HepG2 (cell line): ENCODE results near the gene SLC35F3. TPM values are rescaled to one million over a fixed set of nuclear protein-coding genes. Genes with fewer than 3 reads are reported as not detected.

ENCODE experiments used
- NCOA1 ChIP-seq: sonication (generic); formaldehyde crosslinking; IDR thresholded peaks from 2 replicates; pipeline ENCODE4 v1.9.0; 2021; ENCODE audit warnings: missing genetic modification reagents
- NCOA2 ChIP-seq: sonication (generic); formaldehyde crosslinking; IDR thresholded peaks from 2 replicates; pipeline ENCODE4 v1.8.0; 2022; ENCODE audit warnings: inconsistent platforms
- PAX8 ChIP-seq: sonication (generic); formaldehyde crosslinking; IDR thresholded peaks from 2 replicates; pipeline ENCODE4 v1.8.0; 2022; ENCODE audit warnings: mild to moderate bottlenecking, missing genetic modification reagents, borderline replicate concordance
- SIN3B ChIP-seq: fragments of 150-350 bp; IDR thresholded peaks from 2 replicates; pipeline ENCODE4 v1.6.1; 2014; ENCODE audit warnings: low read length
- ZNF546 ChIP-seq: sonication (generic); formaldehyde crosslinking; conservative IDR thresholded peaks from 2 replicates; pipeline ENCODE4 v1.8.1; 2023; ENCODE audit warnings: mild to moderate bottlenecking, missing genetic modification reagents
- polyA plus RNA-seq, 8 experiments: library from polyadenylated mRNA; depleted of rRNA in 3 of 8; stranded (reverse) in 7 of 8; unstranded in 1 of 8; fragments of >200 nt; fragmentation: Illumina TruSeq in 4 of 8; extraction: Trizol in 4 of 8; gene quantifications; 2 replicates each; pipeline versions ENCODE4 v1.2.1 to v1.2.3, GENCODE V29; 2011 to 2016; ENCODE audit warnings: low read depth in 4 of 8, missing spikeins in 1 of 8, mixed read lengths in 1 of 8; ENCODE audit not compliant: insufficient read depth in 1 of 8
- total RNA-seq, 5 experiments: library from RNA; depleted of rRNA; stranded (reverse); fragments of >200 nt; fragmentation: Illumina TruSeq; extraction: Trizol; gene quantifications; 2 replicates each; pipeline ENCODE4 v1.2.3, GENCODE V29; 2016; ENCODE audit warnings: low read depth in 1 of 5
- TF ChIP-seq, protein P1 (sequence below): sonication (generic); formaldehyde crosslinking; conservative IDR thresholded peaks from 2 replicates; pipeline ENCODE4 v1.4.0; 2020; ENCODE audit warnings: missing genetic modification reagents
- TF ChIP-seq, protein P2 (sequence below), 2 experiments: sonication (generic) in 1 of 2; formaldehyde crosslinking in 1 of 2; IDR thresholded peaks; 2 replicates each; pipeline versions ENCODE4 v1.6.1 to v1.9.0; 2014 to 2022; ENCODE audit warnings: antibody characterized with exemption in 1 of 2, borderline replicate concordance in 1 of 2, inconsistent platforms in 1 of 2, low read depth in 1 of 2, missing genetic modification reagents in 1 of 2
- TF ChIP-seq, protein P3 (sequence below): sonication (generic); formaldehyde crosslinking; IDR thresholded peaks from 2 replicates; pipeline ENCODE4 v1.4.0; 2020; ENCODE audit warnings: mild to moderate bottlenecking, missing genetic modification reagents

The SLC35F3 gene
- total and polyA plus RNA-seq, 2 of the 13 experiments (the other 11 are each of a cell fraction or from before 2014, with no cell fraction given) = not detected

DNA sequence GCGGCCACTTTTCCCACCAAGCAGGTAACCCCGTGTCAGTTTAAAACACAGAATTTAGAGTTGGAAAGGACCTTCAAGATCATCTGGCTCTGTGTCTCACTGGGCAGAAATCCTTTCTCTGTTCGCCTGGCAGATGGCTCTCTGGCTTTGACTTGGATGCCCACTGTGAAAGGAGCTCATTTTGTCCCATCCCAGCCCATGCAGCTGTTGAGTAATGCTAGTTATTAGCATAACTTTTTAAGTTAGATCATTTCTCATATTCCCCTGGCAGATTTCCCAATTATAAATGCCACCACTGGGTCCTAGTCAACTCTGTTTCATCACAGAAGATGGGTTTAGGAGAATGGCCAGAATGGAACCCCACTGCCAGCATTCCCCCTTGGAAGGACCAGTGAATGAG lies 55.9 kb downstream of the SLC35F3 start (continued):
- TF ChIP-seq, protein P1, sequence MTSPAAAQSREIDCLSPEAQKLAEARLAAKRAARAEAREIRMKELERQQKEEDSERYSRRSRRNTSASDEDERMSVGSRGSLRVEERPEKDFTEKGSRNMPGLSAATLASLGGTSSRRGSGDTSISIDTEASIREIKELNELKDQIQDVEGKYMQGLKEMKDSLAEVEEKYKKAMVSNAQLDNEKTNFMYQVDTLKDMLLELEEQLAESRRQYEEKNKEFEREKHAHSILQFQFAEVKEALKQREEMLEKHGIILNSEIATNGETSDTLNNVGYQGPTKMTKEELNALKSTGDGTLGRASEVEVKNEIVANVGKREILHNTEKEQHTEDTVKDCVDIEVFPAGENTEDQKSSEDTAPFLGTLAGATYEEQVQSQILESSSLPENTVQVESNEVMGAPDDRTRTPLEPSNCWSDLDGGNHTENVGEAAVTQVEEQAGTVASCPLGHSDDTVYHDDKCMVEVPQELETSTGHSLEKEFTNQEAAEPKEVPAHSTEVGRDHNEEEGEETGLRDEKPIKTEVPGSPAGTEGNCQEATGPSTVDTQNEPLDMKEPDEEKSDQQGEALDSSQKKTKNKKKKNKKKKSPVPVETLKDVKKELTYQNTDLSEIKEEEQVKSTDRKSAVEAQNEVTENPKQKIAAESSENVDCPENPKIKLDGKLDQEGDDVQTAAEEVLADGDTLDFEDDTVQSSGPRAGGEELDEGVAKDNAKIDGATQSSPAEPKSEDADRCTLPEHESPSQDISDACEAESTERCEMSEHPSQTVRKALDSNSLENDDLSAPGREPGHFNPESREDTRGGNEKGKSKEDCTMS (CRISPR knock-in tag) = no peak
- TF ChIP-seq, protein P2, sequence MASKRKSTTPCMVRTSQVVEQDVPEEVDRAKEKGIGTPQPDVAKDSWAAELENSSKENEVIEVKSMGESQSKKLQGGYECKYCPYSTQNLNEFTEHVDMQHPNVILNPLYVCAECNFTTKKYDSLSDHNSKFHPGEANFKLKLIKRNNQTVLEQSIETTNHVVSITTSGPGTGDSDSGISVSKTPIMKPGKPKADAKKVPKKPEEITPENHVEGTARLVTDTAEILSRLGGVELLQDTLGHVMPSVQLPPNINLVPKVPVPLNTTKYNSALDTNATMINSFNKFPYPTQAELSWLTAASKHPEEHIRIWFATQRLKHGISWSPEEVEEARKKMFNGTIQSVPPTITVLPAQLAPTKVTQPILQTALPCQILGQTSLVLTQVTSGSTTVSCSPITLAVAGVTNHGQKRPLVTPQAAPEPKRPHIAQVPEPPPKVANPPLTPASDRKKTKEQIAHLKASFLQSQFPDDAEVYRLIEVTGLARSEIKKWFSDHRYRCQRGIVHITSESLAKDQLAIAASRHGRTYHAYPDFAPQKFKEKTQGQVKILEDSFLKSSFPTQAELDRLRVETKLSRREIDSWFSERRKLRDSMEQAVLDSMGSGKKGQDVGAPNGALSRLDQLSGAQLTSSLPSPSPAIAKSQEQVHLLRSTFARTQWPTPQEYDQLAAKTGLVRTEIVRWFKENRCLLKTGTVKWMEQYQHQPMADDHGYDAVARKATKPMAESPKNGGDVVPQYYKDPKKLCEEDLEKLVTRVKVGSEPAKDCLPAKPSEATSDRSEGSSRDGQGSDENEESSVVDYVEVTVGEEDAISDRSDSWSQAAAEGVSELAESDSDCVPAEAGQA (IDR thresholded peaks at IDR 0.05; ENCODE audit: low read depth) = no peak
- TF ChIP-seq, protein P2 (CRISPR knock-in tag; IDR thresholded peaks at IDR 0.05; ENCODE audit: borderline replicate concordance) = no peak
- TF ChIP-seq NCOA2 = no peak
- no peak for TF ChIP-seq PAX8 (CRISPR knock-in tag)
- no peak for TF ChIP-seq SIN3B
- no peak for TF ChIP-seq NCOA1
- no peak for TF ChIP-seq ZNF546
- TF ChIP-seq, protein P3, sequence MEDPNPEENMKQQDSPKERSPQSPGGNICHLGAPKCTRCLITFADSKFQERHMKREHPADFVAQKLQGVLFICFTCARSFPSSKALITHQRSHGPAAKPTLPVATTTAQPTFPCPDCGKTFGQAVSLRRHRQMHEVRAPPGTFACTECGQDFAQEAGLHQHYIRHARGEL = no peak
- TF ChIP-seq, all 625 proteins: peak for 0
